ENCODE results near the gene GPNMB. TPM values are rescaled to one million over a fixed set of nuclear protein-coding genes. Genes with fewer than 3 reads are reported as not detected.

The GPNMB gene
- total RNA-seq, 1 donor = 1.5 TPM

DNA sequence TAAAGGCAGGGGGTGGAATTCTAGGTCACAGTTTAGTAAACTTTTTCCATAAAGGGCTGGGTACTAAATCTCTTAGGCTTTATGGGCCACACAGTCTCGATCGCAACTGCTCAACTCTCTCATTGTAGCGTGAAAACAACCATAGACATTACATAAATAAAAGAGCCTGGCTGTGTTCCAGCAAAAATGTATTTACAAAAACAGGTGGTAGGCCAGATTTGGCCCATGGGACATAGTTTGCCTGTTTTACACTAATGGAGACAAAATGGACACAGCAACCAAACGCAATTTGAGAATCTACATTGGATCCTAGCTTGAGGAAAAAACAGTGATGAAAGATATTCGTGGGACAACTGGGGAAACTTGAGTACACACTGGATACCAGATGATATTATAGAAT, 29.3 kb downstream of the GPNMB start:
- Histone ChIP-seq H3K9me3 (ENCODE audit: low read depth, low read length) (no peaks in the 10 kb centered on the region), H3K4me1 (ENCODE audit: insufficient read depth, low read length) (no peaks in the 10 kb centered on the region), H3K4me3 (ENCODE audit: low read length) (no peak overlapping the region)

DNA sequence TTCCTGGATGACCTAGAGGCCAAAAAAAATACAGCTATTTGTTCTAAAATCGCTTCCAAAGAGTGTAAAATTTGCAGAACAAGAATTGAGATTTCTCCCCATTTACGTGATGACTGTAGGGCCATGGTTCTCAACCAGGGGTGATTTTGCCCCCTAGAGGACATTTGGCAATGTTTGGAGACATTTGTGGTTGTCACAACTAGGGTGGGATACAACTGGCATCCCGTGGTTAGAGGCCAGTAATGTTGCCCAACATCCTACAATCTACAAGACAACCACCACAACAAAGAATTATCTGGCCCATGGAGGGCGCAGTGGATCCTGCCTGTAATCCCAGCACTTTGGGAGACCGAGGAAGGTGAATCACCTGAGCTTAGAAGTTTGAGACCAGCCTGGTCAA, 29.8 kb downstream of the GPNMB start:
- no peak overlapping the region for H3K4me3 ChIP-seq (ENCODE audit: low read length)
- H3K27me3 ChIP-seq (ENCODE audit: insufficient read depth, low read length) = no peaks in the 10 kb centered on the region
- H3K4me1 ChIP-seq (ENCODE audit: insufficient read depth, low read length) = no peaks in the 10 kb centered on the region
- H3K9me3 ChIP-seq (ENCODE audit: low read depth, low read length) = no peaks in the 10 kb centered on the region

More for the DNA sequence above, 29.3 kb downstream of the GPNMB start:
- H3K27me3 ChIP-seq (ENCODE audit: insufficient read depth, low read length) = no peaks in the 10 kb centered on the region

DNA sequence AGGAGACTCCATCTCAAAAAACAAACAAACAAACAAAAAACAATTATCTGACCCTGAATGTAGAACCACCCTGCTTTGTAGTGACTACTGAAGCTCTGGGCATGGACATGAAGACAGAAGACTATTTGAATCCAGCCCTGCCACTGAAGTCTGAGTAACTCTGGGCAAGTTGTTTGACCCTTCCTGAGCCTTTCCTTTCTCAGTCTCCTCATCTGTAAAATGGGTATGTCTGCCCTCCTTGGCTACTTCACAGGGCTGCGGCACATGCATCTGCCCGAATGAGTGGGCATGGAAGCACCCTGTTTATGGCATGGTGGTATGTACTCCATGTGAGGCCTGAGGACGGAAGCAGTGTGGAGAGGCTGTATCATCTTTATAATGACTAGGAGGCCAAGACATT, 30.4 kb downstream of the GPNMB start:
- H3K4me1 ChIP-seq (ENCODE audit: insufficient read depth, low read length) = no peaks in the 10 kb centered on the region
- H3K27me3 ChIP-seq (ENCODE audit: insufficient read depth, low read length) = no peaks in the 10 kb centered on the region
- H3K9me3 ChIP-seq (ENCODE audit: low read depth, low read length) = no peaks in the 10 kb centered on the region
- no peak overlapping the region for H3K4me3 ChIP-seq (ENCODE audit: low read length)

DNA sequence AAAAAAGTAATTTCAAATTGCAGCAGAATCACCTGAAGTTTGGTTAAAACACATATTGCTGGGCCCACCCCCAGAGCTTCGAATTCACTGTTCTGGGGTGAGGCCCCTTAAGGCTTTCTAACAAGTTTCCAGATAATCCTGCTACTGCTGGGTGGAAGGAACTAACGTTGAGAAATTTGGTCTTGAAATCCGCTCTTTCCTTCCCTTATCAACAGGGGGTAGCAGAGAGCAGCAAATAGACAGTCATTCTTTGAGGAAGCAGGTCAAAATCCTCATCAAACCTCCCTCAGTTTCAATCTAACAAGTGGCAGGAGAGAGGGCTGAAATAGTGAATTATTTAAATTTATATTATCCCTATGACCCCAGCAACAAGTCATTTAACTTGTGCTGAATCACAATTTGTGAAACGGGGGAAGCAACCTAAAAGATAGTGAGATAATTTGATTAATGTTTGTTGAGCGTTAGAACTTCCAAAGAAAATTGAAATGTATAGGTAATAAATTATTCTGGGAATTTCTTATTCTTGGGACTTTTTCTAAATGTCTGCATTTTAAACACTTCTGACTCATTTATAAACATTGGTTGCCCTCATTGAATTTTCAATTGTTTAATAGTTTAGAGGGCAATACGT, 30.9 kb downstream of the GPNMB start:
- H3K4me1 ChIP-seq (ENCODE audit: insufficient read depth, low read length) = no peaks in the 10 kb centered on the region
- H3K27me3 ChIP-seq (ENCODE audit: insufficient read depth, low read length) = no peaks in the 10 kb centered on the region
- no peak overlapping the region for H3K4me3 ChIP-seq (ENCODE audit: low read length)
- no peaks in the 10 kb centered on the region for H3K9me3 ChIP-seq (ENCODE audit: low read depth, low read length)

DNA sequence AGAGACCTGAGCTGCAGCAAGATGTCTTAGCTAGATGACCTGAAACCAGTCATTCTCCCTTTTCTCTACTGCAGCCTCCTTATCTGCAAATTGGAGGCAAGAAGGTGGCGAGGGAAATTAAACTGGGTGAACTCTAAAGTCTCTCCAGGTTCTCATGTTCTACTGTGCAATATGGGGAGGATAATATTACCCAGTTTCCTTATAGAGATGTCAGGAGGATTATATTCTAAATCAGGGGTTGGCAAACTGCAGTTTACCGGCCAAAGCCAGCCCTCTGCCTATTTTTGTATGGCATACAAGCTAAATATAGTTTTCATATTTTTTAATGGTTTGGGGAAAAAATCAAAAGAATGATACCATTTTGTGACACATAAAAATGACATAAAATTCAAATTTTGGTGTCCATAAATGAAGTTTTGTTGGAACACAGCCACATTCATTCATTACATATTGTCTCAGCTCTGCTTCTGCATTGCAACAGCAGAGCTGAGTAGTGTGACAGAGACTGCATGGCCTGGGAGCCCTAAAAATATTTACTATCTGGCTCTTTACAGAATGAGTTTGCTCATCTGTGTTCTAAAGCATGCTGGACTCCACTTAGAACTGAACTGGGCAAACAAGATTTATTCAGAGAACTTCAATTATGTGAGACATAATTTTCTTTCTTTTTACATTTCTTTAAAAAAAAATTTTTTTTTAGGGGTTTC, 33.4 kb downstream of the GPNMB start:
- Histone ChIP-seq H3K9me3 (ENCODE audit: low read depth, low read length) (no peaks in the 10 kb centered on the region), H3K27me3 (ENCODE audit: insufficient read depth, low read length) (no peaks in the 10 kb centered on the region), H3K4me1 (ENCODE audit: insufficient read depth, low read length) (no peaks in the 10 kb centered on the region), H3K4me3 (ENCODE audit: low read length) (no peak overlapping the region)

DNA sequence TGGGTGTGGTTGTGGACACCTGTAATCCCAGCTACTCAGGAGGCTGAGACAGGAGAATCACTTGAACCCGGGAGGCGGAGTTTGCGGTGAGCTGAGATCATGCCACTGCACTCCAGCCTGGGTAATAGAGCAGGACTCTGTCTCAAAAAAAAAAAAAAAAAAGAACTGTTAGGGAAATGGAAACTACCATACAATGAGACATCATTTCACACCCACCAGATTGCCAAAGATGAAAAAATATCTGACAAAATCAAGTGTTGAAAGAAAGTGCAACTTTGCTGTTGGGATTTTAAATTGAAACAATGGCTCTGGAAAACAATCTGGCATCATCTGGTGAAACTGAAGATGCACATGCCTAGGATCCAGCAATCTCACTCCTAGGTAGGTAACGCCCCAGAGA, 36.5 kb downstream of the GPNMB start:
- H3K4me3 ChIP-seq (ENCODE audit: low read length) = no peak overlapping the region
- H3K4me1 ChIP-seq (ENCODE audit: insufficient read depth, low read length) = peaks cover 7% of the 10 kb centered on the region
- H3K27me3 ChIP-seq (ENCODE audit: insufficient read depth, low read length) = no peaks in the 10 kb centered on the region
- H3K9me3 ChIP-seq (ENCODE audit: low read depth, low read length) = no peaks in the 10 kb centered on the region

DNA sequence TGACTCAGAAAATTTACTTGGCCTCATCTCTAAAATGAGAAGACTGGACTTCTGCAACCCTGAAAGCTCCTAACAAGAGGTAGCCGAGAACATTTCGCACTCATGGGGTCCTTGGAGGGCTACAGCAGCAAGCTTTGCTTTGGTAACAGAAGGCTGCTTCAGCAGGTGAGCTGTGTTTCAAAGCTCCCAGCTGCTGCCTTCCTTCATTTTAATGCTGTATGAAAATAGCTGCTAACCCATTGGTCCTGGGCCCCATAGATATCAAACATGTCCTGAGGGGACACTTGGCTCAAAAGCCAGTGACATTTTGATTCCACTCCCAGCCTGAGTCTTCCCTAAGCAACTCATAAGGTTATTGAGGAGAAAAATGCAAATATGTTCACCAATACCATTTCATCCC, 38.3 kb downstream of the GPNMB start:
- H3K4me3 ChIP-seq (ENCODE audit: low read length) = no peak overlapping the region
- no peaks in the 10 kb centered on the region for H3K9me3 ChIP-seq (ENCODE audit: low read depth, low read length)
- H3K27me3 ChIP-seq (ENCODE audit: insufficient read depth, low read length) = no peaks in the 10 kb centered on the region
- H3K4me1 ChIP-seq (ENCODE audit: insufficient read depth, low read length) = peaks cover 7% of the 10 kb centered on the region

DNA sequence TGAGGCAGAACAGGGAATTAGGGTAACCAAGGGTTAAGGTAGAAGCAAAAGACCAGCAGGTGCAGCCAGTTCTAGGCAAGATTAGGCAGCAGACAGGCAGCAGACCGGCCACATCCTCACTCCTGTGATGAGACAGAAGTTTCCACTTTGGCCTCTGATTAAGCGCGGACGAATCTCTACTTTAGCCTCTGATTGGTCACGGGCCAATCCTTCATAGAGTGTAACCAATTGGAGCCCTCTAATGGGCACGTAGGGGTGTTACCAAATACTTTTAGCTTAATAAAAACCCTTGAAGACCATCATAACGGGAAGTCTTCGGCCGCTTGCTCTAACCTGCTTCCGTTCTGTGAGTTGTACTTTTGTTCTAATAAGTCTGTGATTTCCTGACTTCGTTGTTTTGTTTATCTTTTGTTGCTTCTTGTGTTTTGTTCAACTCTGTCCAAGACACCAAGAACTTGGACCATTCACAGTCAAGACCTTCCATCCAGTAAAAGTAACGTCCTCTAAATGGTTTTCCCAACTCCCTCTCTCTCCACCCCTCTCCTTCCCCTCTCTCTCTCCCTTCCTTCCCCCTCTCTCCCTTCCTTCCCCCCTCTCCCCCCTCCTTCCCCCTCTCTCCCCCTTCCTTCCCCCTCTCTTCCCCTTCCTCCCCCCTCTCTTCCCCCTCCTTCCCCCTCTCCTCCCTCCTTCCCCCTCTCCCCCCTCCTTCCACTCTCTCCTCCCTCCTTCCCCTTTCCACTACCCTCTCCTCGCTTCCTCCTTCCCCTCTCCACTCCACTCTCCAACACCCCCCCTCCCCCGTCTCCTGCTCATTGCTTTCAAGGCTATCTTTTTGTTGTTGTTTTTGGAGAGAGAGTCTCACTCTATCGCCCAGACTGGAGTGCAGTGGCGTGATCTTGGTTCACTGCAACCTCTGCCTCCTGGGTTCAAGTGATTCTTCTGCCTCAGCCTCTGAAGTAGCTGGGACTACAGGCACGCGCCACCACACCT, 39.4 kb downstream of the GPNMB start:
- Histone ChIP-seq H3K9me3 (ENCODE audit: low read depth, low read length) (no peaks in the 10 kb centered on the region), H3K27me3 (ENCODE audit: insufficient read depth, low read length) (no peaks in the 10 kb centered on the region), H3K4me3 (ENCODE audit: low read length) (no peak overlapping the region), H3K4me1 (ENCODE audit: insufficient read depth, low read length) (peaks cover 7% of the 10 kb centered on the region)

DNA sequence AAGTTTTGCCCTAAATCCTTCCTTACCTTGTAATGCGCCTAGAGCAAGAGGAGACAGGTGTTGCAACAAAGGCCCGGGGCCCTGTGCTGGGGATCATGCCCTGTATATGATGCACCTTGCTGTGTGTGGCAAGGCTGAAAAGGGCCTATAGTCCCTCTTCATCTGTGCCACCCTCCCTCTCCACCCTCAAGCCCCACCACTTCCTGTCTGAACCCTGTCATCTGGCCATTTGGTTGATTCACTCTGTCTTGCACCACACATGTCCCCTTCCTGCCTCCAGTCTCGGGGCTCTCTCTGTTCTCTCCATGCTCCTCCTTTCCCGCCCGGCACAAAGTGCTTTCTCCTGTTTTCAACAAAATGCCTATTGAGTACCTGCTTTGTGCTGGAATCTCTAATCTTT, 41.0 kb downstream of the GPNMB start:
- peaks cover 7% of the 10 kb centered on the region for H3K4me1 ChIP-seq (ENCODE audit: insufficient read depth, low read length)
- H3K9me3 ChIP-seq (ENCODE audit: low read depth, low read length) = no peaks in the 10 kb centered on the region
- H3K27me3 ChIP-seq (ENCODE audit: insufficient read depth, low read length) = no peaks in the 10 kb centered on the region
- no peak overlapping the region for H3K4me3 ChIP-seq (ENCODE audit: low read length)

DNA sequence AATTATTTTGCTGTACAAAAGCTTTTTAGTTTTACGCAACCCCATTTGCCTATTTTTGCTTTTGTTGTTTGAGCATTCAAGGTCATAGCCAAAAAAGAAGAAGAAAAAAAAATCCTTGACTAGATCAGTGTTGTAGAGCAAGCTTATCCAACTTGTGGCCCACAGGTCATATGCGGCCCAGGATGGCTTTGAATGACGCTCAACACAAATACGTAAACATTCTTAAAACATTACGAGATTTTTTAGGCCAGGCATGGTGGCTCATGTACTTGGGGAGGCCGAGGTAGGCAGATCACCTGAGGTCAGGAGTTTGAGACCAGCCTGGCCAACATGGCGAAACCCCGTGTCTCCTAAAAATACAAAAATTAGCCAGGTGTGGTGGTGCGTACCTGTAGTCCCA, 44.4 kb downstream of the GPNMB start:
- H3K9me3 ChIP-seq (ENCODE audit: low read depth, low read length) = no peaks in the 10 kb centered on the region
- no peak overlapping the region for H3K4me3 ChIP-seq (ENCODE audit: low read length)
- H3K4me1 ChIP-seq (ENCODE audit: insufficient read depth, low read length) = peaks cover 13% of the 10 kb centered on the region
- H3K27me3 ChIP-seq (ENCODE audit: insufficient read depth, low read length) = no peaks in the 10 kb centered on the region

DNA sequence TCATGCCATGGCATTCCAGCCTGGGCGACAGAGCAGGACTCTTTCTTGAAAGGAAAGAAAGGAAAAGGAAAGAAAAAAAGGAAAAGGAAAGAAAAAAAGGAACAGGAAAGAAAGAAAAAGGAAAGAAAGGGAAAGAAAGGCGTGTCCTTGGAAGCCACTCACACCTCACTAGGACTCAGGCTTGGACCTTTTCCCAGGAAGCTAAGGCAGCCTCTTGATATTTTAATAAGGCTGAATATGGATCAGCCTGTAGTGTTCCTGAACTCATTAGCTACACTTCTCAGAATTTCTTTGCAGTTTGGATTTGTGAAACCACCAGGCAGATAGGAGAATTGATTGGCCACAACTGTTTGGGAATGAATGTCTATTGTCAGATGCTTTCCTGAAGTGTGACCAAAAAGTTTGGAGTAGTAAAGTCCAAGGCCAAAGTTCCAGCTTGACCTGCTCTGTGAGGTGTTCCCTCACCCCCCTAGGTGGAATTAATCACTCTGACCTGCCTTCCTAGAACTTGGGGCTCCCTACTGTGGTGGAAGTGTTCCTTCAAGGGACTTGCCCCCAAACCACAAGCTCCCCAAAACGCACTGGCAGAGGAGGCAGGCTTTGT, 45.5 kb downstream of the GPNMB start:
- peaks cover 13% of the 10 kb centered on the region for H3K4me1 ChIP-seq (ENCODE audit: insufficient read depth, low read length)
- no peaks in the 10 kb centered on the region for H3K9me3 ChIP-seq (ENCODE audit: low read depth, low read length)
- H3K4me3 ChIP-seq (ENCODE audit: low read length) = no peak overlapping the region
- H3K27me3 ChIP-seq (ENCODE audit: insufficient read depth, low read length) = no peaks in the 10 kb centered on the region

DNA sequence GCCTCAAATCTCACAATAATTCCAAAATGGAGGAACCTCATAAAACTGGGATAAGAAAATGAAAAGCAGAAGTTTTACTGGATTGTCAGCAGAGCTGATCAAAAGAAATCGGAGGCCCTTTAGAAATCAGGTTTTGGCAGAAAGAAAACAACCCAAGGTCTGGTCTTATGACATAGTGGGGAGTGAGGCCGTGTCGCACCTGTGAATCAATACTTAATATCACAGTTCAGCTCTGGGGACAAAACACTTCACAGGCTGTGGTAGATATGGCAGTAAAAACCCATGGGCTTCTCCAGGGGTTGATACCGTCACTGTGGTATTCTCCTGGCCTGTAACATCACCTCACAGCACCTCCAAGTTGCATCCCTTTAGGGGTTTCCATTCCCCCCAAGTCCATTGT, 46.0 kb downstream of the GPNMB start:
- no peaks in the 10 kb centered on the region for H3K27me3 ChIP-seq (ENCODE audit: insufficient read depth, low read length)
- H3K9me3 ChIP-seq (ENCODE audit: low read depth, low read length) = no peaks in the 10 kb centered on the region
- H3K4me3 ChIP-seq (ENCODE audit: low read length) = no peak overlapping the region
- H3K4me1 ChIP-seq (ENCODE audit: insufficient read depth, low read length) = peaks cover 9% of the 10 kb centered on the region

DNA sequence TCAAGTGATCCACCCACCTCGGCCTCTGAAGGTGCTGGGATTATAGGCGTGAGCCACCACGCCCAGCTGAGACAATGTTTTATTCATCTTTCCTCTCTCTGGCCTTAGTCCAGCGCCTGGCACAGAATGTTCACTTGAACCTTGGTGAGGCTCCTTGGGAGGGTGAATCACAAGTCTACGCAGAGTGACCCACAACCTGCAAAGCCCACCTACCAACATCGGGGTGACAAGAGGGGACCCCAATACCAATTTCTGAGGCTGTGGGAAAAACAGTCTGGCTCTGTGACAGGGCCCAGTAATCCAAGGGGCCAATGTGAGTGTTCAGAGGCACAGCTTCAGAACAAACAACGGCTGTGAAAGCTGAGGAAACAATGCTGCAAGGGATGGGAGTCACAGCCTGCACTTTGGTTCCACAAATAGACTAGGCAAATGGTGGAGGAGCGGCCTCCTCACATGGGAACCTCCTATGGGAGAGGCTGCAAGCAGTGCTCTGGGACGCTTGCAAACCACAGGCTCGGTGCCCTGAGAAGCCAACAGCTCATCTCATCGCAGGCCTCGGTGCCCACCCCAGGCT, 47.0 kb downstream of the GPNMB start:
- Histone ChIP-seq H3K9me3 (ENCODE audit: low read depth, low read length) (no peaks in the 10 kb centered on the region), H3K4me3 (ENCODE audit: low read length) (no peak overlapping the region), H3K4me1 (ENCODE audit: insufficient read depth, low read length) (peaks cover 7% of the 10 kb centered on the region), H3K27me3 (ENCODE audit: insufficient read depth, low read length) (no peaks in the 10 kb centered on the region)

DNA sequence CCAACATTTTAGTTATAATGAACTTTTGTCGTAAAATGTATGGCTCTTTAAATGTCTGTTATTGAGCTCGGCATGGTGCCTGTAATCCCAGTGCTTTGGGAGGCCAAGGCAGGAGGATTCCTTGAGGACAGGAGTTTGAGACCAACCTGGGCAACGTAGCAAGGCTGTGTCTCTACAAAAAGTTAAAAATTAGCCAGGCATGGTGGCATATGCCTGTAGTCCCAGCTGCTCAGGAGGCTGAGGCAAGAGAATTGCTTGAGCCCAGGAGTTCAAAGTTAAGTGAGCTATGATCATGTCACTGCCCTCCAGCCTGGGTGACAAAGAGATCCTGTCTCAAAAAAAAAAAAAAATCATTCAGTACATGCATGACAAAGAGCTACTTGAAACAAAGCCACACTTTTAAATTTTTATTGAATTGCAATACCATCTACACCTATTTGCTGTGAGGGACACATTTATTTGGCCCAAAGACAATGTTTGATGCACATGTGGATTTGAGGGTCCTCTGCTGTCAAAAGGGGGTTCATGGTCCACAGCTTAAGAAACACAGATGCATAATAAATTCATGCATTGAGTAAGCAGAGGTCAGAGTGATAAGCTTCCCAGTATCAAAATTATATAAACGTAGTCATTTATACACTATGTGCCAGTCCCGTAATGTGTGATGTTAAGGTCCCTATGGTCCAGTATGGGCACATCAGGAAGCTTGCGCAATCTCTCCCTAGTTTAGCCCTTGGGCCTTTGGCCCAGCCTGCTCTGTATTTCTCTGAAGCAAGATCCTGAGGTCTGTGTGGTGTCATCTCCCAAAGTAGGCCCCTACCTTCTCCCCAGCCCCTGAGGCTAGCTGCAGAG, 48.2 kb downstream of the GPNMB start:
- peaks cover 13% of the 10 kb centered on the region for H3K4me1 ChIP-seq (ENCODE audit: insufficient read depth, low read length)
- H3K27me3 ChIP-seq (ENCODE audit: insufficient read depth, low read length) = no peaks in the 10 kb centered on the region
- H3K9me3 ChIP-seq (ENCODE audit: low read depth, low read length) = no peaks in the 10 kb centered on the region
- H3K4me3 ChIP-seq (ENCODE audit: low read length) = no peak overlapping the region
